ENCODE measurements around the gene TCERG1L.

- TF ChIP-seq POLR2A (IDR thresholded peaks at IDR 0.05) (no peak), CTCF (IDR thresholded peaks at IDR 0.05) (no peak)
Measured at GRCh38 chr10:131175891-131176290, 135.6 kb downstream of the TCERG1L start.
